ENCODE data around the gene EVI5. TPM values are rescaled to one million over a fixed set of nuclear protein-coding genes. Genes with fewer than 3 reads are reported as not detected.

EVI5 gene
- polyA plus RNA-seq, 1 donor from 2014 or later = 8.5 TPM

- Histone ChIP-seq H3K9me3 (ENCODE audit: low read length) (no peaks in the 10 kb centered on the region), H3K4me3 (ENCODE audit: low read length) (no peak overlapping the region), H3K36me3 (ENCODE audit: insufficient read depth, low read length) (no peaks in the 10 kb centered on the region), H4K20me1 (ENCODE audit: insufficient read depth) (no peaks in the 10 kb centered on the region), H2AFZ (ENCODE audit: low read depth, low read length) (no peak overlapping the region), H3K27ac (ENCODE audit: low read length) (no peak overlapping the region), H3K79me2 (replicated peaks; ENCODE audit: insufficient read depth, low read length) (no peaks in the 10 kb centered on the region), H3K4me2 (ENCODE audit: low read length) (no peak overlapping the region), H3K27me3 (ENCODE audit: insufficient read depth, low read depth, low read length) (no peaks in the 10 kb centered on the region), H3K9me2 (ENCODE audit: insufficient read depth, low read length) (no peaks in the 10 kb centered on the region), H3F3A (ENCODE audit: insufficient read depth, low read length, poor library complexity, severe bottlenecking) (no peaks in the 10 kb centered on the region), H3K9ac (ENCODE audit: low read length) (no peak overlapping the region)
- TF ChIP-seq EP300 (conservative IDR thresholded peaks at IDR 0.05; ENCODE audit: poor library complexity, severe bottlenecking) = no peak
- no peak for TF ChIP-seq SMC3 (conservative IDR thresholded peaks at IDR 0.05; ENCODE audit: poor library complexity)
- TF ChIP-seq RAD21 (conservative IDR thresholded peaks at IDR 0.05) = no peak
- TF ChIP-seq MXI1 (conservative IDR thresholded peaks at IDR 0.05; ENCODE audit: poor library complexity, severe bottlenecking) = no peak
- TF ChIP-seq, protein P1, sequence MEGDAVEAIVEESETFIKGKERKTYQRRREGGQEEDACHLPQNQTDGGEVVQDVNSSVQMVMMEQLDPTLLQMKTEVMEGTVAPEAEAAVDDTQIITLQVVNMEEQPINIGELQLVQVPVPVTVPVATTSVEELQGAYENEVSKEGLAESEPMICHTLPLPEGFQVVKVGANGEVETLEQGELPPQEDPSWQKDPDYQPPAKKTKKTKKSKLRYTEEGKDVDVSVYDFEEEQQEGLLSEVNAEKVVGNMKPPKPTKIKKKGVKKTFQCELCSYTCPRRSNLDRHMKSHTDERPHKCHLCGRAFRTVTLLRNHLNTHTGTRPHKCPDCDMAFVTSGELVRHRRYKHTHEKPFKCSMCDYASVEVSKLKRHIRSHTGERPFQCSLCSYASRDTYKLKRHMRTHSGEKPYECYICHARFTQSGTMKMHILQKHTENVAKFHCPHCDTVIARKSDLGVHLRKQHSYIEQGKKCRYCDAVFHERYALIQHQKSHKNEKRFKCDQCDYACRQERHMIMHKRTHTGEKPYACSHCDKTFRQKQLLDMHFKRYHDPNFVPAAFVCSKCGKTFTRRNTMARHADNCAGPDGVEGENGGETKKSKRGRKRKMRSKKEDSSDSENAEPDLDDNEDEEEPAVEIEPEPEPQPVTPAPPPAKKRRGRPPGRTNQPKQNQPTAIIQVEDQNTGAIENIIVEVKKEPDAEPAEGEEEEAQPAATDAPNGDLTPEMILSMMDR (IDR thresholded peaks at IDR 0.05; ENCODE audit: poor library complexity, severe bottlenecking) = no peak
- TF ChIP-seq, protein P2, sequence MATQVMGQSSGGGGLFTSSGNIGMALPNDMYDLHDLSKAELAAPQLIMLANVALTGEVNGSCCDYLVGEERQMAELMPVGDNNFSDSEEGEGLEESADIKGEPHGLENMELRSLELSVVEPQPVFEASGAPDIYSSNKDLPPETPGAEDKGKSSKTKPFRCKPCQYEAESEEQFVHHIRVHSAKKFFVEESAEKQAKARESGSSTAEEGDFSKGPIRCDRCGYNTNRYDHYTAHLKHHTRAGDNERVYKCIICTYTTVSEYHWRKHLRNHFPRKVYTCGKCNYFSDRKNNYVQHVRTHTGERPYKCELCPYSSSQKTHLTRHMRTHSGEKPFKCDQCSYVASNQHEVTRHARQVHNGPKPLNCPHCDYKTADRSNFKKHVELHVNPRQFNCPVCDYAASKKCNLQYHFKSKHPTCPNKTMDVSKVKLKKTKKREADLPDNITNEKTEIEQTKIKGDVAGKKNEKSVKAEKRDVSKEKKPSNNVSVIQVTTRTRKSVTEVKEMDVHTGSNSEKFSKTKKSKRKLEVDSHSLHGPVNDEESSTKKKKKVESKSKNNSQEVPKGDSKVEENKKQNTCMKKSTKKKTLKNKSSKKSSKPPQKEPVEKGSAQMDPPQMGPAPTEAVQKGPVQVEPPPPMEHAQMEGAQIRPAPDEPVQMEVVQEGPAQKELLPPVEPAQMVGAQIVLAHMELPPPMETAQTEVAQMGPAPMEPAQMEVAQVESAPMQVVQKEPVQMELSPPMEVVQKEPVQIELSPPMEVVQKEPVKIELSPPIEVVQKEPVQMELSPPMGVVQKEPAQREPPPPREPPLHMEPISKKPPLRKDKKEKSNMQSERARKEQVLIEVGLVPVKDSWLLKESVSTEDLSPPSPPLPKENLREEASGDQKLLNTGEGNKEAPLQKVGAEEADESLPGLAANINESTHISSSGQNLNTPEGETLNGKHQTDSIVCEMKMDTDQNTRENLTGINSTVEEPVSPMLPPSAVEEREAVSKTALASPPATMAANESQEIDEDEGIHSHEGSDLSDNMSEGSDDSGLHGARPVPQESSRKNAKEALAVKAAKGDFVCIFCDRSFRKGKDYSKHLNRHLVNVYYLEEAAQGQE (IDR thresholded peaks at IDR 0.05; ENCODE audit: borderline replicate concordance) = no peak
- TF ChIP-seq TAF1 (IDR thresholded peaks at IDR 0.05; ENCODE audit: low read depth) = no peak
- no peak for TF ChIP-seq EZH2 (IDR thresholded peaks at IDR 0.05; ENCODE audit: borderline replicate concordance, insufficient read depth, low read length, poor library complexity, severe bottlenecking)
- no peak for TF ChIP-seq POLR2AphosphoS5 (IDR thresholded peaks at IDR 0.05)
Observed at GRCh38 chr1:92797297-92797696, 12.4 kb upstream of the EVI5 start.

GRCh38 chr1:92795166-92795565 is 10.3 kb upstream of the EVI5 start:
- Histone ChIP-seq H3K4me3 (ENCODE audit: low read length) (no peak overlapping the region), H3K36me3 (ENCODE audit: insufficient read depth, low read length) (no peaks in the 10 kb centered on the region), H4K20me1 (ENCODE audit: insufficient read depth) (no peaks in the 10 kb centered on the region), H3K4me2 (ENCODE audit: low read length) (no peak overlapping the region), H3K27ac (ENCODE audit: low read length) (no peak overlapping the region), H3K79me2 (replicated peaks; ENCODE audit: insufficient read depth, low read length) (no peaks in the 10 kb centered on the region), H3F3A (ENCODE audit: insufficient read depth, low read length, poor library complexity, severe bottlenecking) (no peaks in the 10 kb centered on the region), H3K9ac (ENCODE audit: low read length) (no peak overlapping the region), H3K9me2 (ENCODE audit: insufficient read depth, low read length) (no peaks in the 10 kb centered on the region), H2AFZ (ENCODE audit: low read depth, low read length) (no peak overlapping the region), H3K27me3 (ENCODE audit: insufficient read depth, low read depth, low read length) (no peaks in the 10 kb centered on the region), H3K9me3 (ENCODE audit: low read length) (no peaks in the 10 kb centered on the region)
- TF ChIP-seq, protein P1 (IDR thresholded peaks at IDR 0.05; ENCODE audit: poor library complexity, severe bottlenecking) = no peak
- TF ChIP-seq RAD21 (conservative IDR thresholded peaks at IDR 0.05) = no peak
